CD4-positive, alpha-beta T cell treated with Interleukin-6 at 100 ng/mL for 8 hours (primary cell): ENCODE results near the gene SLC37A4.
"Not testable (repeated sequence)": the region's sequence is repeated elsewhere in the genome, so short reads cannot be mapped to it uniquely, and the experiment has no call there.

ENCODE experiments used
- DNase-seq: peaks from one replicate; pipeline ENCODE4 v3.0.0-alpha.2; 2020; ENCODE audit warnings: mixed read lengths, low spot score

The SLC37A4 gene

DNA sequence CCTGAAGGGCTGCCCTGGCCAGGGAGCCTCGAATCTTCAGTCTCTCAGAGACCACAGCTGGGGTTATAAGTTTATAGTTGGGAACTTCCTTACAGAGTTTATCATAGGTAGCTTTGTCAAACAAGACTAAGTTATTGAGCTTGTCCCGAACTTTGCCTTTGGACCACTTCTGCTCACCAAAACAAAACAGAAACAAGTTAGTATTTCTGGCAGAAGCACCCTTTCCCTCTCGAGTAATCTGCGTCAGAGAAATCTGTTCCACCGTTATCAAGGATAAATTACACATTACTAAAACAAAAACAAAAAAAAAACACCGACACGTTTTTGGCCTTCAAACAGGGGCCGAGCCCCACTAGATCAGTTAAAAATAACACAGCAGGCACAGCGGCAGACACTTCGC lies 13.3 kb downstream of the SLC37A4 start:
- not testable (repeated sequence) for DNase-seq

DNA sequence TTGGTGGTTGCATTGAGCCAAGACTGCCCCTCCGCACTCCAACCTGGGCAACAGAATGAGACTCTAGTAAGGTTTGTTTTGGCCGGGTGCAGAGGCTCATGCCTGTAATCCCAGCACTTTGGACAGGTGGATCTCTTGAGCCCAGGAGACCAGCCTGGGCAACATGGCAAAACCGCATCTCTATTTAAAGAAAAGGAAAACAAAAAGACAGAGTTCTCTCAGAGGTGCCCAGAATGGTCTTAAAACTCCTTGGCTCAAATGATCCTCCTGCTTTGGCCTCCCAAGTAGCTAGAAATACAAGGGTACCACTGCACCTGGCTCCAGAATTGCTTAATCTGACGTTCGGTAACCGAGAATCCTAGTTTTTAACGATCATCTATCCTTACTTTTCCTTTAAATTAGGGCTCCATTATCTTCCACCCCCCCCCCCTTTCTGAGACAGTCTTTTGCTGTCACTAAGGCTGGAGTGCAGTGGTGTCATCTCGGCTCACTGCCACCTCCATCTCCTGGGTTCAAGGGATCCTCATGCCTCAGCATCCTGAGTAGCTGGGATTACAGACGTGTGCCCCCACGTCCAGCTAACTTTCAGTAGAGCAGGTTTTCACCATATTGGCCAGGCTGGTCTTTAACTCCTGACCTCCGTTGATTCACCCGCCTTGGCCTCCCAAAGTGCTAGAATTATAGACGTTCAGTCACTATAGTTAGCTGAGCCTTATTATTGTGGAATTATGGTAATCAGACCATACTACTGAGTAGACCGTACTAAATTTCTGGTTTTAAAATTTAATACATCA lies 14.3 kb downstream of the SLC37A4 start:
- DNase-seq, result no peak

DNA sequence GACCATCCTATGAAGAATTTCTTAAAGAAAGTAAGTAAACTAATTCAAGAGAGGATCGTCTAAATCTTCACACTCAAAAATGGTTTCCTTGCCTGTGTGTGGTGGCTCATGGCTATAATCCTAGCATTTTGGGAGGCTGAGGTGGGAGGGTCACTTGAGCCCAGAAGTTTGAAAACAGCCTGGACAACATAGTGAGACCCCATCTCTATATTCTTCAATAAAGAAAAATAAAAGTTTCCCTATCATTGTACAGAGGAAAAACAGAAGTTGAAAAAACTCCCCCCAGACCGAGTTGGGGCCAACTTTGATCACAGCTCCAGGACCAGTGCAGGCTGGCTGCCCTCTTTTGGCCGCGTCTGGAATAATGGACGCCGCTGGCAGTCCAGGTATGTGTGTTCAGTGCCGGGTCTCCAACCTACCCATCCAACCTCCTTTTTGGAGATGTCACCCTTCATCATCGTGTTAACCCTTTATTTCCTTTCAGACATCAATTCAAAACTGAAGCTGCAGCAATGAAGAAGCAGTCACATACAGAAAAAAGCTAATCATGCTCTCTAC lies 15.5 kb downstream of the SLC37A4 start:
- DNase-seq, result no peak

DNA sequence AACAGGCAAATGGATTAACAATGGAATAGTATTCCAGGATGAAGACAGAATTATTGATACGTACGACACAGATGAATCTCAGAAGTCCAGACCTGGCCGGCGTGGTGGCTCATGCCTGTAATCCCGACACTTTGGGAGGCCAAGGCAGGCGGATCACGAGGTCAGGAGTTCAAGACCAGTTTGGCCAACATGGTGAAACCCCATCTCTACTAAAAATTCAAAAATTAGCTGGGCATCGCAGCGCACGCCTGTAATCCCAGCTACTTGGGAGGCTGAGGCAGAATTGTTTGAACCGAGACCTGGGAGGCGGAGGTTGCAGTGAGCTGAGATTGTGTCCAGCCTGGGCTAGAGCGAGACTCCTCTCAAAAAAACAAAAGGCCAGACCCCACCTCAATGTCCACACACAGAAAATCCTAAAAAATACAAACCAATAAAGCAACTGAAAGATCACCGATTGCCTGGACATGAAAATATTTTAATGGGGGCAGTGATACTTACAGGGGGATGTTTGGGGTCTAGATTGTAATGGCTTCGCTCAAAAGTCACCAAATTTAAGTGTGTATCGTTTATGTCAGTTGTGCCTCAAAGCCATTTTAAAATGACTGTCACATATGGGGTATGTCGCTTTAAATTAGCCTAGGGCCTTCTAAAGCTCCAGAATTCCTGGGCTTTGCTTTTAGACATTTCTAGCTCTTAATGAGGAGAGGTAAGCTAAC lies 16.3 kb downstream of the SLC37A4 start:
- no peak for DNase-seq

DNA sequence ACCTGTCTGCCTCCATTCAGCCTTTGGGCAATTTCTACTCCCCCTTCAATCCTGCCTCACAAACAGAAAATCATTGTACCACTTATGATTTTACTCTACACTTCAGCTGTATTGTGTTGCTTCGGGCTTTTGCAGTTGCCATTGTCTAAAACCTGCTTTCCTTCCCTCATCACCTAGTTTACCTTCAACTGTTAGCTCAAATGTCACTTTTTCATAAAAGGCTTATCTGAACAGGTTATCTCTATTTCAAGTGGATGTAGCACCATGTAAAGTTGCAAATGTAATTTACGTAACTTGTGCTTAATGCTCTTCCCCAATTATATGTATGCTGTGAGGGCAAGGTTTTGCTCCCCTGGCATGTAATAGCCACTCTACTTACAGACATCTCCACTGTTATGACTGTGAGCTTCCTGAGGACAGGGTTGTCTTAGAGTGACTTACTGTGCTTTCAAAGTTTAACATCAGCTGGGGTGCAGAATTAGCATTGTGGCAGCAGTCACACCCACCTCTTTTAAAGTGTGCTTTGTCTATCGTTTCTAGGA lies 18.0 kb downstream of the SLC37A4 start:
- DNase-seq, result no peak

DNA sequence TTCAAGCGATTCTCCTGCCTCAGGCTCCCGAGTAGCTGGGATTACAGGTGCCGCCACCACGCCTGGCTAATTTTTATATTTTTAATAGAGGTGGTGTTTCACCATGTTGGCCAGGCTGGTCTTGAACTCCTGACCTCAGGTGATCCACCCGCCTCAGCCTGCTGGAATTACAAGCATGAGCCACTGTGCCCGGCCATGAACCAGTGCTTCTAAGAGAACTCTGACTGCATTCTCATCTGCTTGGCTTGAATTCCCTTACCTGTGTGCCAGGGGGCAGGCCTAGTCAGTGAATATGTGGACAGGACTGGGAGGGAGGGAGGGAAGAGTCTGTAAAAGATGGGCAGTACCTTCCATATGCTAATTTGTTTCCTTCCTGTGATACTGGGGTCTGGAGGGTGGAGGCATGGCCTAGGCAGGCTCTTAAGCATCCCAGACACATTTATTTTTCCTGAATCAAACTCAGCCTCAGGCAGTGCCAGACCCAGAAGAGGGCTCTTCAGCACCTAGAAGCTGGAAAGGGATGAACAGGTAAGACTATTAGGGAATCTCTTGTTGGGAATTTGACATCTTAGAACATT lies 19.1 kb downstream of the SLC37A4 start:
- no peak for DNase-seq

DNA sequence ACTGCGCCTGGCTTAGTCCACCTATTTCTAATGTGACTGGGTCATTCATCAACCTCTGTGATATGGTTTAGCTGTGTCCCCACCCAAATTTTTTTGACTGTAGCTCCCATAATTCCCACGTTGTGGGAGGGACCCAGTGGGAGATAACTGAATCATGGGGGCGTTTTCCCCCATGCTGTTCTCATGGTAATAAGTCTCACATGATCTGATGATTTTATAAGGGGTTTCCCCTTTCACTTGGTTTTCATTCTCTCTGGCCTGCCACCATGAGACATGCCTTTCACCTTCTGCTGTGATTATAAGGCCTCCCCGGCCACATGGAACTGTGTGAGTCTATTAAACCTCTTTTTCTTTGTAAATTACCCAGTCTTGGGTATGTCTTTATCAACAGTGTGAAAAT lies 24.0 kb downstream of the SLC37A4 start:
- DNase-seq, result no peak

DNA sequence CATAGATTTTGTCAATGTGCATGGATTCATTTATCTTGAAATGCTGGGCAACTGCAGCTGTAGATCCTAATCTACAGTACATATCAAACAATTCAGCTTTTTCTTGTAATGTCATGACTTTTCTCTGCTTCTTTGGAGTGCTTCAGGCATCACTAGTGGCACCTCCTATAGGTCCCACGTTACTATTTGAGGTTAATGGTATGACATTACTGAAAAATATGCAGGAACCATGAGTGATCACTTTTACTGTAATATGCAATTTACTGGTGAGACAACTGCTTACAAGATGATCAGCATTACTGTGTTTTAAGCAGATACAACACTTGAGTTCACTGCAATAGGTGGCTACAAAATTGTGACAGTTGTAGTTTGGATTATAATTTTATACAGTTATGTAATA lies 29.8 kb downstream of the SLC37A4 start:
- no peak for DNase-seq

DNA sequence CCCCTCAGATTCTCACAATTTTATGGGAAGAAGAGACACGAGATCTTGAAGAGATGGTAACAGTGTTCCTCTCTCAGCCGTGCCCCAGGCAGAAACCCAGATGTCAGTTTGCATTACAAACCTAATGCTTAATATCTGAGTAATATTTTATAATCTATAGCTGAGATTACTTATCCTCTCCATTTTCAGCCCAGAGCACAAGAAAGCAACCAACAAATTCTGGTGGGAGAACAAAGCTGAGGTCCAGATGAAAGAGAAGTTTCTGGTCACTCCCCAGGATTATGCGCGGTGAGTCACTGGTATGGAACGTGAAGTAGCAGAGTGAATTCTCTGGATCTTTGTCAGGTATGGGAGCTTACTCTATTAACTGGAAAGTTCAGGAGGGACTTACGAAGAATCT lies 31.9 kb downstream of the SLC37A4 start:
- DNase-seq, result no peak

DNA sequence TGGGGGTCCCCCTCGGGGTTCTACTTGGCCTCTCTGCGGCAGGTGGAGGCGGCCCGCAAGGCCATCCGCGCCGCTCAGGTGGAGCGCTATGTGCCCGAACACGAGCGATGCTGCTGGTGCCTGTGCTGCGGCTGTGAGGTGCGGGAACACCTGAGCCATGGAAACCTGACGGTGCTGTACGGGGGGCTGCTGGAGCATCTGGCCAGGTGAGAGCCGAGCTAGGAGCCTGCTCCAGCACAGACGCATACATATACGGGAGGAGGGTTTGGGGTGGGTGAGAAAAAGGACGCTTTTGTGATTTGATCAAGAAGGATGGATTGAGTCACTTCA lies 32.3 kb downstream of the SLC37A4 start:
- no peak for DNase-seq

DNA sequence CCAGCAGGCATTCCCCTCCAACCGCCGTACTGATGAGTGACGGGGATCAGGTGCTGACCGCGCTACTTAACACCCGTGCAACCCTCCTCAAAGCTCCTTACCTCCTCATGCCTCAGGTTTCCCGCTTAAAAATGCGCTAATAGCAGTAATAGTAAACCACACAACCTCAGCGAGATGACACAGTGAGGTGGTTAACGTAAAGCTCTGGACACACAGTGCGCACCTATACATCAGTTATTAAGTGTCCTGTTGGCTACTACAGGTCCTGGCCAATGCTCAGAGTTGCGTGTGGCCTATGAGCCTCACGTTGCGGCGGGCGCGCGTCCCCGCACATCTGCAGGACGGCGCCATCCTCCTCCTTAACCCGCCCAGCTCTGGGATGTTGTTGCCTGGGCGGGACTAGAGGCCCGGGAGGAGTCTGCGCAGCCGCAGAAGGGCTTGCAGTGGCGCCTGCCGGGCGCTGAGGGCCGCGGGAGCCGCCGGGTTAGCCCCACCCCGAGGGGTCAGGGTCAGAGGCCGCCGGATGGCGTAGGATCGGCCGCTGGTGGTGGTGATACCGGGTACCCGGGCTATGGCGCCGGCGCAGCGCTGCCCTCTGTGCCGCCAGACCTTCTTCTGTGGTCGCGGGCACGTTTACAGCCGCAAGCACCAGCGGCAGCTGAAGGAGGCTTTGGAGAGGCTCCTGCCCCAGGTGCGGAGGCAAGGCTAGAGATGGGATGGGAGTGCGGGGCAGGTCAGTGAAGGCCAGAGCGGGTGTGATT lies 32.9 kb downstream of the SLC37A4 start, which contains the start of gene CENATAC:
TSS of gene CENATAC (plus strand) at position 512 of the 761 bp plus-strand sequence. CDS start at position 572, 60 bp downstream.
- DNase-seq, result peak; percentile 97

DNA sequence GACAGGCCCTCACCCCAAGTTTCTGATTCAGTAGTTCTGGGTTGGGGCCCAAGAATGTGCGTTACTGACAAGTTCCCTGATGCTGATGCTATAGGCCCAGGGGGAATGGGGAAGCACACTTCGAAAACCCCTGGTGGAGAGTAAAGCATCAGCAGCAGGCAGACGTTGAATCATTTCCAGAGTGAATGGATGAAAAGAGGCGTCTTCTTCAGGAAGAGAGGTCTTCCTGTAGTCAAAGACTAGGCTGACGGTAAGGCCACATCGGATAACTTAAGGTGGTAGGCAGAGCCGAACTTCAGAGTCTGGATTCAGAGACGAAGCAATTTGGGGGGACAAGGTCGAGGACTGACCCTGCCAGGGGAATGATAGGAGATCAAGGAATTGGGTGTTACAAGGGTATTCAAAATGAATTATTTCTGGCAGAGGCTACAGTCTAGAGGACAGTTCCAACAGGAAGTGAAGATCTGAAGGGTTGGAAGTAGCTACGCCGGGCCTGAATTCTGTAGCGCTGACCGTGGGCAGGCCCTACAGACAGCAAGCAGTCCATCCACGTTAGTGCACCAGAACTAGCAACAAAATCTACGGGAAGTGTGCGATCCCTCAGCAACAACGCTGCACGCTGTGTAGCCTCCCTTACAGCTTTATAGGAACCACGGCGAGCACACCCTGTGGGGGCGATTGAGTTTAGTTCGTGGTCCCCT lies 33.6 kb downstream of the SLC37A4 start:
- DNase-seq, result peak; percentile 10

DNA sequence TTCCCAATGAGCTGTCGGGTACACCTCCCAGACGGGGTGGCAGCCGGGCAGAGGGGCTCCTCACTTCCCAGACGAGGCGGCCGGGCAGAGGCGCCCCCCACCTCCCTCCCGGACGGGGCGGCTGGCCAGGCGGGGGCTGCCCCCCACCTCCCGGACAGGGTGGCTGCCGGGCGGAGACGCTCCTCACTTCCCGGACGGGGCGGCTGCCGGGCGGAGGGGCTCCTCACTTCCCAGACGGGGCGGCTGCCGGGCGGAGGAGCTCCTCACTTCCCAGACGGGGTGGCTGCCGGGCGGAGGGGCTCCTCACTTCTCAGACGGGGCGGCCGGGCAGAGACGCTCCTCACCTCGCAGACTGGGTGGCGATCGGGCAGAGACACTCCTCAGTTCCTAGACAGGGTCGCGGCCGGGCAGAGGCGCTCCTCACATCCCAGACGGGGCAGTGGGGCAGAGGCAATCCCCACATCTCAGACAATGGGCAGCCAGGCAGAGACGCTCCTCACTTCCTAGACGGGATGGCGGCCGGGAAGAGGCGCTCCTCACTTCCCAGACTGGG lies 39.1 kb downstream of the SLC37A4 start:
- DNase-seq, result not testable (repeated sequence)

DNA sequence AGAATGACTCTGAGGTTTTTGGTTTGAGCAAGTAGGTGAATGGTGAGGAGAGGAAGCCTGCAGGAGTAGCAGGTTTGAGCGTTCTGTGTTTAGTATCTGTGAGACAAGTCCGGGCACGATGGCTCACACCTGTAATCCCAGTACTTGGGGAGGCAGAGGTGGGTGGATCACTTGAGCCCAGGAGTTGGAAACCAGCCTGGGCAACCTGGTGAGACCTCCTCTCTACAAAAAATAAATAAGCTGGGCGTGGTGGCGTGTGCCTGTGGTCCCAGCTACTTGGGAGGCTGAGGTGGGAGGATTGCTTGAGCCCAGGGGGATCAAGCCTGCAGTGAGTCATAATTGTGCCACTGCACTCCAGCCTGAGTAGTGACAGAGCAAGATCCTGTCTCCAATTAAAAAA lies 42.4 kb downstream of the SLC37A4 start:
- DNase-seq, result no peak

DNA sequence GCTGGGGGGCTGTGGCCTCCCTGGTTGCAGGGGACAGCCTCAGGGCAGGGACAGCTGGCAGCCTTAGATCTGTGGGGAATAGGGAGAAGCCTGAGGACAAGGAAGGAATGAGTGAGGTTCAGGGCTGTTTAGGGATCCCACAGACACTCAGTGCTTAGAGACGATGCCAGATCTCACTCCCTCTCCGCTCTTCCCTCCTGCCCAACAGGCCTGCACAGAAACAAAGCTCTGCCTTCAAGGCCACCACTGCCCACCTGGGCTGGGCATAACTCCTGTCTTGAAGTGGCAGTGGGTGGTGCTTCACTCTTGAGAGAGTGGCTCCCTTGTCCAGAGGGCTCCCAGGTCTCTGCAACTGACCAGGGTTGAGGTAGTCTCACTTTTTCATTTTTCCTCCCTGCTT lies 45.9 kb downstream of the SLC37A4 start:
- no peak for DNase-seq

DNA sequence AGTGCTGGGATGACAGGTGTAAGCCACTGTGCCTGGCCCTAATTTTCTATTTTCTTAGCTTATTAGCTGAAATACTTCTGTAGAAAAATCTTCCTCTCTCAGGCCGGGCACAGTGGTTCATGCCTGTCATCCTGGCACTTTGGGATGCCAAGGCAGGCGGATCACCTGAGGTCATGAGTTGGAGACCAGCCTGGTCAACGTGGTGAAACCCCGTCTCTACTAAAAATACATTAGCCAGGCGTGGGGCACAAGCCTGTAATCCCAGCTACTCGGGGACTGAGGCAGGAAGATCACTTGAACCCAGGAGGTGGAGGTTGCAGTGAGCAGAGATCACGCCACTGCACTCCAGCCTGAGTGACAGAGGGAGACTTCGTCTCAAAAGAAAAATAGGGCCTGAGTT lies 46.3 kb downstream of the SLC37A4 start:
- not testable (repeated sequence) for DNase-seq

DNA sequence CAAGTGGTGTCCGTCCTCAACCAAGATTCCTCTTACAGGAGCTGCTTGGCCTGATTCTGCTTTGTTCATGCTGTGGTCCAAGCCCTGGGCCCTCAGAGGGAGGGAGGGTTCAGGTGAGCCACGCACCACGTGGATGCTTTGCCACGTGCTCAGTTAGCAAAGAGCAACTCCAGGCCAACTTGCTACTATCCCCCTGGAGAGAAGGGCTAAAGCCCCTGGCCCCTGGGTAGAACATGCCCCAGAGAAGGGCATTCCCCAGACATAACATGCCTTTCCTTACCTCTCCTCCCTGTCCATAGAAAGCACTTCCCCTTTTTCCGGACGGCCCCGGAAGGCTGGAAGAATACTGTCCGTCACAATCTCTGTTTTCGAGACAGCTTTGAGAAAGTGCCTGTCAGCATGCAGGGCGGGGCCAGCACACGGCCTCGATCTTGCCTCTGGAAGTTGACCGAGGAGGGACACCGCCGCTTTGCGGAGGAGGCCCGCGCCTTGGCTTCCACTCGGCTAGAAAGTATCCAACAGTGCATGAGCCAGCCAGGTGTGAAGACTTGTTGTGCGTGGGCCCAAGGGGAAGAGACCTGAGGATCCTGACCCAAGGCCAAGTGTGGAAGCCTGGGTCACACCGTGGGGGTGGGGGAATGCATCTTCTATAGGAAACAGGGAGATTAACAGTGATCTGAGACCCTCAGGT lies 50.3 kb downstream of the SLC37A4 start:
- no peak for DNase-seq

DNA sequence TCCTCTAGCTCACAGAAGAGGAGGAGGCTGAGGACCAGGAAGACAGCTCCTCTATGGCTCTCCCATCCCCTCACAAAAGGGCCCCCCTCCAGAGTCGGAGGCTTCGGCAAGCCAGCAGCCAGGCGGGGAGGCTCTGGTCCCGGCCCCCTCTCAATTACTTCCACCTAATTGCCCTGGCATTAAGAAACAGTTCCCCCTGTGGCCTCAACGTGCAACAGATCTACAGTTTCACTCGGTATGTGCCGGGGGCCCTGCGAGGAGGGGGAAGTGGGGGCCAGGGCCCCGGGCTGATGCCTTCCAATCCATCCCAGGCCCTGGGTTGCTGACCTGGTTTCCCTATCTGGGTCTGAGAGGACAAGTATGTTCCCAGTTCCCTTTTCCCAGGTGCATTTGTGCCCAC lies 51.2 kb downstream of the SLC37A4 start:
- DNase-seq, result no peak

DNA sequence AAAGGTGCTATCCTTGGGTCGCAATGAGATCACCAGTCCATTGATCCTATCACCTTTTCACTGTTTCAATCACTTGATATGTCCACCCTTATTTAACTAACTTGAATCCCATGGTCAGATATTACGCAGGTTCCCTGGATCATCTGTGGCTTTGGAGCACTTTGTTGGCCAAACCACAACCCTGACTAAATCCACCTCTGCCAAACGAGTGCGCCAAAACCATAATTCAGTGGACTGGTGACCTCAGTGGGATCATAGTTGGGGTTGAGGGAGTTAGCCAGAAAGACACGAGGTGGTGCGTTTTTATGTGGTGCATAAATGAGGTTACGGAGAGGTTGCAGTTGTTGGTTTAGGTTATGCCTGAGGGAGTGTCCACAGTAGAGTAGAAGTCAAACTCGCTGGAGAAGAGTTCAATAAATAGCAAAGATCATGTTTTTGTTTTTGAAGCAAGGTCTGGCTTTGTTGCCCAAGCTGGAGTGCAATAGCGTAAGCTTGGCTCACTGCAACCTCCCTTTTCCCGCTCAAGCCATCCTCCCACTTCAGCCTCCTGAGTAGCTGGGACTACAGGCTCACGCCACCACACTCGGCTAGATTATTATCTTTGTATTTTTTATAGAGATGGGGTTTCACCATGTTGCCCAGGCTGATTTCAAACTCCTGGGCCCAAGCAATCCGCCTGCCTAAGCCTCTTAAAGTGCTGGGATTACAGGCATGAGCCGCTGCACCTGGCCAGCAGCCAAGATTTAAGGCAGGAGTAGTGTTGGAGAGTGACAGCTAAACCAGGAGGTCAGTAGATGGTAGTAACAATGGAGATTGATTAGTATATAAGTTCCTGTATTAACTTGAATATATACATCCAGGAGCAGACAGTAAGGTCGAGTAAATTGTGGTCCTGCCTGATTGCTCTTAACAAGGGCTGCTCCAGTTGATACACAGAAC lies 54.6 kb downstream of the SLC37A4 start:
- DNase-seq, result no peak
